HCEC 1CT (cell line): Measurements from ENCODE around the gene TOP1.

ENCODE experiments used
- DNase-seq: peaks from one replicate; pipeline ENCODE4 v3.0.0-alpha.2; 2017

TOP1 gene

GRCh38 chr20:41133709-41134361 is 105.2 kb downstream of the TOP1 start:
- DNase-seq: no peak

DNA sequence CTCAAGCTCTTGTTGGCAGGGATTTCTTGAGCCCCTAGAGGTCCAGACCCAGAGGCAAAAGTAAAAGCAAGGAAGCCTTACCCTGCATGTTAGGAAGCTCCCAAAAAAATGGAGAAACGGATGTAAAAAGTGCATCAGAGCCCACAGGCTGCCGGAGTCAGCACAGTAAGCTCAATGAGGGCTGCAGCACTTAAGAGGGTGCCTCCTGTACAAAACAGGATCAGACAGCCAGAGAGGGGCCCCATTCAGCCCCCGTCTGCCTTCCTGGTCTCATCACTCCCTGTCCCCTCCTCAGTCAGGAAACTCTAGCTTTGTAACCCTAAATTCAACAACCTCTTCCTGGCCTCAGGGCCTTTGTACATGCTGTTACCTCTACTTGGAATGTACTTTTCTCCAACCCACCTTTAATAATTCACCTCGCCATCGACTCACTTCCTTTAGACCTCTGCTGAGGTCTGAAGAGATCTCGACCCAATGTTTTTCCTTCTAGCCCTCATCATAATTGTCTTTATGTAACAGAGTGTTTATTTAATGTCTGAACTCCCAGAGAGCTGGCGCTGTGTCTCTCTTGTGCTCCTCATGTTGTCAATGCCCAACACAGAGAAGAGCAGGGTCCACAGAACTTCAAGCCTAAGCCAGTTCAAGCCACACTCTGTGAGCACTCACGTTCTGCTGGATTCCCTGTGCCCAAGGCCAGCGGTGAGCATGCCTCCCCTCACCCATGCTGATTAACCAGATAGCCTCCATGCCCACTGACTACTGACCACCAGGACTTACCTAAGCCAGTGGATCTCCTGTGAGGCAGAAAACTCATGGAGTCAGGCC is 106.0 kb downstream of the TOP1 start:
- DNase-seq: no peak

DNA sequence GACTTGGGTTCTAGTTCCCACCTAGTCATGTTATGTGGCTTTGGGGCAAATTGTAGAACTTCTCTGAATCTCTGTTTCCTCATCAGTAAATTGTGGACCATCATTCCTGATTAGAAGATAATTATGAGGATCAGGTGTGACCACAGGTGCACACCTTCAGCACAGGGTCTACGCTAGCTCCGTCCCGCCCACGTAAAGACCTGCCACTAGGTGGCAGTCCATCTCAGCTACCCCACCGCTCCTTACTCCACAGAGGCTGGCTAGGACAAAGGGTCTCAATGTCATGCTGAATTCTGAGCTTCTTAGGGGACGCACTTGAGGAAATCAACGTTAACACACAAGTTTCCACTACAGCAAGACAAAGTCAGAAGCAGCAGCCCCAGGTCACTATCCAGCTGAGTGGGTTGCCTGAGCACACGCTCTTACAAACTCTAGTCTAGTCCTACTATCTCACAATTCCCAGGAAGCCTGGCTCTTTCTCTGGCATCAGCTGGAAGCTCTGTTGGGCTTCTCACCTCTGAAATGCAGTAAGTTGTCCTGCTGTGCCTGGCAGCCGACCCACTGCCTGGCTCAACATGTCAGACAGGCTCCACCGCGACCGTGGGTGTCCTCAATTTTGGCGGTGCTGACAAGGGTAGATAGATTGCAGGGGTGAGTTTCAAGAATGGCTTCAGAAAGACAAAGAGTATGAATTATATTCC is 106.7 kb downstream of the TOP1 start:
- no peak for DNase-seq

GRCh38 chr20:41135888-41136679 is 107.5 kb downstream of the TOP1 start:
- DNase-seq: no peak

- peak; percentile 72 for DNase-seq
These were observed 108.3 kb downstream of the TOP1 start, which contains the start of gene PLCG1 for GRCh38 chr20:41136680-41137613. TSS of gene PLCG1 (plus strand) at chr20:41137543. CDS start at chr20:41137642, 99 bp downstream.

DNA sequence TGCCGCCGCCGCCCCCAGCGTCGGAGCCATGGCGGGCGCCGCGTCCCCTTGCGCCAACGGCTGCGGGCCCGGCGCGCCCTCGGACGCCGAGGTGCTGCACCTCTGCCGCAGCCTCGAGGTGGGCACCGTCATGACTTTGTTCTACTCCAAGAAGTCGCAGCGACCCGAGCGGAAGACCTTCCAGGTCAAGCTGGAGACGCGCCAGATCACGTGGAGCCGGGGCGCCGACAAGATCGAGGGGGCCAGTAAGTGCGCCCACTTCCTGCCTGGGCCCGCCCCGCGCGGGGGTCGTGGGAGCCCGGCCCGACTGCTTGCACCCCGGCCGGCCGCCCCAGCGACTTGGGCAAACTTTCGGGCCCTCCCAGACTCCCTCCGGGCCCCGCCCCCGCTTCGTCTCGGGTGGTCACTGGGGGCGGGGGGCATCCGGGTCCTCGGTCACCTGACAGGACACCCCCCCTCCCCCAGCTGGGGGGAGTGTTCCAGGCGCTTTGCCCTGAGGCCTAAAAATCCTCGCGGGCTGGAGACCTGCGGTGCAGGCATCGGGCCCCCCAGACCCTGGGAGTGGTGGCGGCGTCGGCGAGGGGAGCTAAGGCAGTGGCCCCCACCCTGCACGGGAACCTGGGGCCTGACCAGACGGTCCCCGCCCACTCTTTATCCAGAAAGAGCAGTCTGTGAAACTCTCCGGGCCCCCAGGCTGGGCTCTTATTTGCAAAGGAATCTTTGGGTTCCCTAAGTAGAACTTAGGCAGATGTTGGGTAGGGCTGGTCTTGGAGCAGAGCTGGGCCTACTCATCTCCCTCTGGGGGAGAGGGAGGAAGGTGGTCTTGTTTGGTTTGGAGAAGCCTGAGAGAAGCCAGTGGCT is 109.2 kb downstream of the TOP1 start:
- peak; percentile 25 for DNase-seq

GRCh38 chr20:41138475-41139226 is 110.0 kb downstream of the TOP1 start:
- DNase-seq: no peak

GRCh38 chr20:41139227-41140093 is 110.8 kb downstream of the TOP1 start:
- DNase-seq: no peak

DNA sequence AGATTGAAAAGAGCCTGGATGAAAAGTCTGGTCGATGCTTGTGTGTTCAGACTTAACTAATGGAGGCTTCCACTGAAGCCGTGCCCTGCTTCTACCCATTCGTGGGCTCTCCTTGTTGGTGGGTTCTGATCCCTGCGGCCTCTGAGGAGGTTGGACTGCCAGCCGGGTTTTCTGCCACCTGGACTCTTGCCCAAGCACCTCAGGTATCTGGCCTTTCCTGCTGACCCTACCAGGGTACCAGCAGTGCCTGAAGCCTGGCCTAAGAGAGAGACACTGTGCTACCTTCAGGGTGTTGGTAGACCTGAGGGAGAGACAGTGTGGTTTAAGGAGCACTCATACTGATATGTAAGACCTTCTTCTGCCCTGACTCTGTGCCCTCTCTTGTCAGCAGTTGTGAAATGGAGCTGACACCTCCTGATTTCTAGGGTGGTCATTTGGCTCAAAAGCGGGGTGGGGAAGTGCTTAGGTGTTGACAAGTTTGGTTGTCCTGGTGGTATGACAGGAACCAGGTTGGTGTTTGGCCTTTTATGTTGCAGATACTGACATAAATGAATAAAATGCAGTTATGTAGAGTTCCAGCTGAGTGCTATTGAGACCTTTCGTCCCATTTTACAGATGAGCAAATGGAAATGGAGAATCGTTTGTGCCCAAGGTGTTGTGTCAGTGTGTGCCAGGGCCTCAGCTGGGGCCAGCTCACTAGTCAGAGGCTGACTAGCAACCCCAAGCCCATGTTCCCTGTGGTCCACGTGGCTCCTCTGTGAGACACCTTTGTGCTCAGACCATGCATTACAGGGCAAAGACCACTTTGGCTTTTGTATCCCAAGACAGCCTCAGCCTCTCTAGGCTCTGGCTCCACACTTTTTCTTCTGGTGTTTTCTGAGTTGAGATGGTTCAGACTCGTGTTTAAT is 111.9 kb downstream of the TOP1 start:
- DNase-seq: no peak

DNA sequence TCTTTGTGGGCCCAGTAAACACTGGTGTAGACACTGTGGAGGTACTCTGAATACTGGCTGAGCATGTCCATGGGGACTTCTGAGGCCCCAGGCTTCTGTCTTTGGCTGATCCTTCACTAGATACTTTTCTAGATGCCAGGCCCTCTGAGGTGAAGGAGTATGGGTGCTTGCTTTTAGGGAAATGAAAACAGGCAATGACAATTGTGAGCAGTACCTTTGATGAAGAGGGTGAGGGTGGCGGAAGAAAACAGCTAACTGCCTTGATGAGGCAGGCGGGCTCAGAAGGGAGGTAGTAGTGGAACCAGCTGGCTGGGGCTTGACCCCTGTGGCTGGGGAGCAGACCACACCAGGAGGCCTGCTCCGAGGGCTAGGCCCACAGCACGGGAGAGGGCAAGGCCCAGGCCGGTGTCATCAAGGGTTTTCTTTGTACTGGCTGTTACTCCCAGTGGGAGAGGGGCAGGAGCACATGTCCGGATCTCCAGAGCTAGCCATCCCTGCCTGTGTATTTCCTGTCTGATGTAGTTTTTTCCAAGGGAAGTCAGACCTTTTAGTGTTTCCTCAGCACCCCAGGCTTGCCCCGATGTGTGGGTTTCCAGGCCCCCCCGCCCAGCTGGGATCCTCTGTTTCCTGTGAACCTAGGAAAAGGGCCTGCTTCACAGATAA is 112.7 kb downstream of the TOP1 start:
- peak; percentile 22 for DNase-seq

- DNase-seq: no peak
These were observed 113.6 kb downstream of the TOP1 start for GRCh38 chr20:41142245-41142644.

DNA sequence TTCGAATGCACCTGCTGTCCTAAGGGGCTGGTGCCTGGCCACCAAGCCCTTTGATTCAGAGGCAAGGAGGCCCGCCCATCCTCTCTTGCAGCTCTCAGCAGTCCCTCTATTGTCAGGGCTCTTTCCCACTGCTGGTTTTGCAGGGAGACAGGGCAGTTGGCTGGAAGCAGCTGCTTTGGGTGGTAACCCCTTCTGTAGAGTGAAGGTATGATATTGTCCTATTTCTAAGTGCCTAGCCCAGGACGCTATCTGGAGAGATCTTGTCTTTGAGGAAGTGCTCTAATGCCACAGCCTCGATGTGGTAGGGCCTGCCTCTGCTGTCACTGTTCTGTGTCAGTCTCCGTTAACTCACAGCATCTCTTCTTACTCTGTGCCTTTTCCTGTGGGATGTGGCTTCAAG is 114.3 kb downstream of the TOP1 start:
- DNase-seq: no peak

DNA sequence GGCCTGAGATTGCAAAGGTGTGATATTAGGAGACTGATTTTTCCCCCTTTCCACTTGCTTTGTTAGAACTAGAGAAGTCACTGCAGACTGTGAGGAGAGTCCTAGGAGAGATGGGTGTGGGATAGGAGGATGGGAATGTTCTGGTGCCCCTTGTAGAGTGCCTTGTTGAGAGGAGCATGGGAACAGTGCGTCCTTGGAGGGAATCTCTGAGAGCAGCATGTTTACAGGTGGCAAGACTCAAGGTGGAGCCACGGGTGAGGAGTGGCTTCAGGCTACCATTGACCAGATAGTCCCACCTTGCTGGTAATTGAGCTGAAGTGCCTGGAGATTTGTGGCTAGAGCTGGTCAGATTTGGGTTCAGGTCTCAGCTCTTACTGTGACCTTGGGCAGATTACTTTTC is 114.7 kb downstream of the TOP1 start:
- DNase-seq: no peak

DNA sequence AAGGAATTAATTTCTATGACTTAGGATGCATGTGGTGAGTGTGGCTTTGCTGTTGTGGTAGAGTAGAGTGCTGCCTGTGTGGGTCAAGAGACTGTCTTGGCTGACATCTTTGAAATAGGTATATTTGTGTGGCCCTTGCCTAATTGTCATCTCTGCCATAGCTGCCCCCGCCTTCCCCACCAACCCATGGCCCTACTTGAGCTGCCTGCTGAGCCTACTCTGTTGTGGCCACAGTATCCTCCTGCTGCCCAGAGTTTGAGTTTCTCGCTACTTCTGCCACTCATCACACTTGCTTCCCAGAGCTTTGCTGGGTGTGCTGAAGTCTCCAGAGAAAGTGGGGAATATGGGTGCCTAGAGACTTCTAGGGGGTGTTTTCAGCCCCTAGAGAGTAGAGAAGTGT is 116.7 kb downstream of the TOP1 start:
- no peak for DNase-seq

- no peak for DNase-seq
These were observed 117.4 kb downstream of the TOP1 start for GRCh38 chr20:41145821-41146620.

GRCh38 chr20:41147767-41148191 is 119.2 kb downstream of the TOP1 start:
- no peak for DNase-seq
